ES-I3 (cell line): ENCODE data around the gene ITFG2.
"Not testable (repeated sequence)": the region's sequence is repeated elsewhere in the genome, so short reads cannot be mapped to it uniquely, and the experiment has no call there.

ENCODE experiments used
- H3K36me3 ChIP-seq: 2 replicates; pipeline ENCODE4 v1.6.1; 2013; ENCODE audit warnings: mild to moderate bottlenecking, low read length, control low read depth, moderate library complexity; ENCODE audit not compliant: insufficient read depth
- H3K4me1 ChIP-seq: 2 replicates; pipeline ENCODE4 v1.6.1; 2013; ENCODE audit warnings: mild to moderate bottlenecking, control low read depth, low read length; ENCODE audit not compliant: insufficient read depth
- H3K9ac ChIP-seq: 2 replicates; pipeline ENCODE4 v1.6.1; 2013; ENCODE audit warnings: low read depth, mild to moderate bottlenecking, low read length, moderate library complexity
- H3K9me3 ChIP-seq: 2 replicates; pipeline ENCODE4 v1.6.1; 2013; ENCODE audit warnings: mild to moderate bottlenecking, low read length, moderate library complexity; ENCODE audit not compliant: control insufficient read depth, insufficient read depth

ITFG2 gene

DNA sequence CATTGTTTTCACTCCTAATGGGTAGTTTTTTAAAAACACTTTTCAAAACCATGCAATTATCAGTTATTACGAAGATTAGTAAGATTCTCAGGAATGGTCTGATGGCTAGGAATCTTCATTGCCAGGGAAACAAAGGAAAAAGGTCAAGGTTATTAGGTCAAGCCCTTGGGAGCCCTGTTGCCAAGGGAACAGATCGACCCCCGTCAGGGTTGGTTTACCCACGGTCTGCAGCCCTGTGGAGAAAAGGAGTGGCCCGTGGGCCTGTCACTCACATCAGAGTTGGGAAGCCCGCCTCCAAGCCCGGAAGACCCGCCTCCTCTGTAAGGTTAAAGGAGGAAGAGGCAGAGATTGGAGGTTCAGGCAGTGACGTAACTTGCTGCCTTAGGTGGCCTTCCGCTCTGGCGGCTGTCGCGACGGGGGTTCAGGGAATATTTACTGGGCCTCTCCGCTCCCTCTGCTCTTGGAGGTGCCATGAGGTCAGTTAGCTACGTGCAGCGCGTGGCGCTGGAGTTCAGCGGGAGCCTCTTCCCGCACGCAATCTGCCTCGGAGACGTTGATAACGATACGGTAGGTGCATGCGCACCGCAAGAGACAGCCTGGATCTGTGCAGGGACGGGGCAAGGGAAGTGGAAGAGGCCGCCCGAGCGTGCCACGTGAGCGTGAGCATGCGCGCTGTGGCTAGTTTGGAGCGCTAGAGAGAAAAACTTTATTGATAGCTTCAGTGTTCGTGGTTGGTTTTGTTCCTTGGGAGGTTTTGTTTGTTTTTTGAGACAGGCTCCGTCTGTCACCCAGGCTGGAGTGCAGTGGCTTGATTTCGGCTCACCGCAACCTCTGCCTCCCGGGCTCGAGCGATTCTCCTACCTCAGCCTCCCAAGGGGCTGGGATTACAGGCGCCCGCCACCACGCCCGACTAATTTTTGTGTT lies at the start of gene ITFG2:
TSS of gene ITFG2 (plus strand) at position 379 of the 924 bp plus-strand sequence. CDS start at position 472, 93 bp downstream.
- H3K4me1 ChIP-seq = no peaks in the 10 kb centered on the region
- H3K36me3 ChIP-seq = peaks cover 2% of the 10 kb centered on the region; the same call in 1 of the 2 replicates
- peak within 1 kb of the TSS; percentile 95 for H3K9ac ChIP-seq
- no peaks in the 10 kb centered on the region for H3K9me3 ChIP-seq

- Histone ChIP-seq H3K9me3 (no peaks in the 10 kb centered on the region), H3K4me1 (no peaks in the 10 kb centered on the region), H3K36me3 (no peaks in the 10 kb centered on the region), H3K9ac (no peak overlapping the region)
Measured at GRCh38 chr12:2764398-2764797, 48.1 kb upstream of the ITFG2 start.

DNA sequence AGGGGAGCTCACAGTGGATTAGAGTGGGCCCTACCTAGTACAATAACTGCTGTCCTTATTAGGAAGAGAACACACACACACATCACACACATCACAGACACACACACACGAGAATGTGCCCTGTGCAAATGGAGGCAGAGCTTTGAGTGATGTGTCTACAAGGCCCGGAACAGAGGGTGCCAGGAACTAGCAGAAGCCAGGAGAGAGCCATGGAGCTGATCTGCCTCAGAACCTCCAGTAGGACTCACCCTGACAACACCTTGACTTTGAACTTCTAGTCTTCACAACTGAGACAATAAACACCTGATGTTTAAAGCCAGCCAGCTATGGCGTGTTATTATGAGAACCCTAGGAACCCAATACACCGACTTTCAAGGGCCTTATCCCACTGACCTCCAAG lies 47.4 kb upstream of the ITFG2 start:
- Histone ChIP-seq H3K4me1 (no peaks in the 10 kb centered on the region), H3K9me3 (no peaks in the 10 kb centered on the region), H3K36me3 (no peaks in the 10 kb centered on the region), H3K9ac (no peak overlapping the region)

DNA sequence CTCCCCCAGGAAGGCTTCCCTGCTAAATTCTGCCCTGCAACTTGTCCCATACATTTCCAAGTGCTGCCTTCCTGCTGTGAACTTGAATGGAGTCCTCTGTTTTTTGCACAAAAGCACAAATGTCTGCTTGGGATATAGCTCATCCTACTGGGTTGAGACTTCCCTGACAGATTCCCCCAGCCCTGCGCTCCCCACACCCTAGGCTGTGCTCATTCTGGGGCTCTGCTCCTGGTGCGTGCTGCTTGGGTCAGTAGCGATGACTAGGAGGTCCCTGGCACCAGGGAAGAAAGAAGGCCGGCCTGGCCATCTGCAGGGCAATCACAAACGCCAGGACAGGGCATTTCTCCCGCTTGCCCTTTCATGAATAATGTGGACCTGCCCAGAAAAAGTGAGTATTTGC lies 46.9 kb upstream of the ITFG2 start:
- H3K9ac ChIP-seq = no peak overlapping the region
- no peaks in the 10 kb centered on the region for H3K36me3 ChIP-seq
- H3K9me3 ChIP-seq = no peaks in the 10 kb centered on the region
- H3K4me1 ChIP-seq = no peaks in the 10 kb centered on the region

DNA sequence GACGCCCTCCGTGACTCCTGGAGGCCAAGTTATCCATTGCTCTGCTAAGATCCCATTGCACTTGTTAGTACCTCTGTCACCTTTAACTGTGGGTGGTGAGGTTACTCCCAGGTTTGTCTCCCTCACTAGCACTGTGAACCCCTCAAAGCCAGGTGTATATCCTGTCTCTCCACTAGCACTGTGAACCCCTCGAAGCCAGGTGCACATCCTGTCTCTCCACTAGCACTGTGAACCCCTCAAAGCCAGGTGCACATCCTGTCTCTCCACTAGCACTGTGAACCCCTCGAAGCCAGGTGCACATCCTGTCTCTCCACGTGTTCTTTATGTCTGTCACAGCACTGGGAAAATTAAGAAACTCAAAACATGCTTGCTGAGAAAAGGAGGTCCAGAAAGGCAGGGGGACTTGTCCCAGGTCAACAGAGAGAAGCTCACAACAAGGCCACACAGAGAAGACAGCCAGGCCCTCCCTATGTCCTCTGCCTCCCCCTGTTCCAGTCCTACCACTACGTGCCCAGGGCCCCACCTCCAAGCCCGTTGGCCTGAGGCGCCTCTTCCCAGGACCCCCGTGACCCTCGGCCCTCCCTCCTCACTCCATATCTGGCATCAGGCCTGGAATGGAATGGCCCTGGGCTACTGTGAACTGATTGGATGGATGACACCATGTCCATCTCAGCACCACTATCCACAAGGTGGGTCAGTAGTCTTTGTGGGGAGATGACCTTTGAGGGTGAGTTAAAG lies 44.1 kb upstream of the ITFG2 start:
- Histone ChIP-seq H3K9ac (no peak overlapping the region), H3K9me3 (no peaks in the 10 kb centered on the region), H3K4me1 (no peaks in the 10 kb centered on the region), H3K36me3 (no peaks in the 10 kb centered on the region)

DNA sequence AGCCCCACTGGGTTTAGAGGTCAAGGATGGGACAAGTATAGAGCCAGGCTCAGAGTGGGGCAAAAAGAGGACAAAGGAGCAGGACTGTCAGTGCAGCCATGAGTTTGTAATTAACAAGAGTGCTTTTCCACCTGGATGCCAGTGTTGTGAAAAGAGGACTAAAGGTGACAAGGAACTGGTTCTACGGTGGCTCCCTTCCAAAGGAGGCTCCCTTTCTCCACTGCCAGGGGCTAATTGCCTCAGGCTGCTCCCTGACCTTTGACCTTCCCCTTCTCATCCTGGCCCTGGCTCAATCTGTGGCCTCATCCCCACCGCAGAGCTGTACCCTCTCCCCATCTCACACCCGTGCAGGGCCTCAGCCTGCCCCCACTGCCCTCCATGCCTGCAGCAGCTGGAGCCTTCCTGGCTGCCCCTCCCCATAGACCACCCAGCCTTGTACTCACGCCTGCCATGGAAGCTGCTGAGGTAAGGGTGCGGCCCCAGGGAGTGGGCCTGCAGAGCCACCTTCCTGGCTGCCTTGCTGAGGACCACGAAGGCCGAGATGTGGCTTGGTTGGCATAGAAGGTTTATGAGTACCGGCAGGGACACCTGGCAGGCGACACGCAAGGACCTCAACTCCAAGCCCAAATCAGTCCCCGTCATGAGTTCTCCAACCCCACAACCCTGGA lies 42.5 kb upstream of the ITFG2 start:
- no peaks in the 10 kb centered on the region for H3K9me3 ChIP-seq
- no peaks in the 10 kb centered on the region for H3K36me3 ChIP-seq
- no peaks in the 10 kb centered on the region for H3K4me1 ChIP-seq
- H3K9ac ChIP-seq = no peak overlapping the region

- H3K9me3 ChIP-seq, H3K4me1 ChIP-seq, H3K9ac ChIP-seq, H3K36me3 ChIP-seq: not testable (repeated sequence)
Measured at GRCh38 chr12:2770544-2770943, 41.9 kb upstream of the ITFG2 start.

DNA sequence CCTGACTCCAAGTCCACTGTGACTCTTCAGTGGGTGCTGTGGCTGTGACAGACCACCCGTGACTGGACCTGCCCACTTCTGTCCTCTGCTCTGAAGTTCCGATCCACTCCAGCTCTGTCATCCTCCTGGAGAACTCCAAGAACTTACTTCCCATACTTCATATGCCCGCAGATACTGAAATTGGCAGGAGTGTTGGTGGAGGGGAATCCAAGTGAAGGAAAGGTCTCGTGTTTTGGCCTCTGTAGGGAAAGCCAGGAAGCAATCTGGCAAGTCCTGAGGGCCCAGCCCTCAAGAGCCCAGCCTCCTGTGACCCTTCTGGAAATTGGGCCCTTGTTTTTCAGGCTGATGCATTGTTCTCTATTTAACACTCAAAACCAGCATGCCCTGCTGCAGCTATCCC lies 40.1 kb upstream of the ITFG2 start:
- Histone ChIP-seq H3K4me1 (peaks cover under 1% of the 10 kb centered on the region; the same call in 1 of the 2 replicates), H3K9me3 (no peaks in the 10 kb centered on the region), H3K36me3 (no peaks in the 10 kb centered on the region), H3K9ac (no peak overlapping the region)

DNA sequence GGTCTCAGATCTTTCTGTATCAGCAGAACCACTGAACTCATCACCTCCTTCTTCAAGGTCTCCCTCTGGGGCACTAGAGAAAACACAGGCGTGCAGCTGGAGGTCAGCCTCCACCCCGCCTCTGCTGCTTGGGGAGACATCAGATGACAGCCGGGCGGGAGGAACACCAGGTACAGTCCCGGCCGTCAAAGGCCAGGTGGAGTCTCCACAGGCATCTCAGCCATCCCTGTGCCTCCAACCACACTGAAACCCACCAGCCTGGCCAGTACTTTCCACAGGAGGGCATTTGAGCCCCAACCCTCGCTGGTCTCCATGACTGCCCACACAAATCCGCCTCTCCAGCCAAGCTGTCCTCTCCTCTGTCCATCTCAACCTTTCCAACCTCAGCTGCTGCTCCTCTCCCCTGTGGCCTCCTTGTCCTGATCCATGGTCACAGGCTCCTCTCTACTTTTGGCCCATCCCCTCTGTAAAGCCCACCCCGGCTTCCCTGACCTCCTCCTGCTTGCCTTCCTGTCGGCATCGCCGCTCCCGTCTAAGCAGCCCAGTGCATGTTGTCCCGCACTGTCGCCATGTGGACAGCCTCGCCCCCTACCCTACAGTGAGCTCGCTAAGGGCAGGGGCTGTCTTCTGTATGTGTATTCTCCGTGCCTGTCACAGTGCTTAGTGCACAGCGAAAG lies 39.1 kb upstream of the ITFG2 start:
- Histone ChIP-seq H3K36me3 (no peaks in the 10 kb centered on the region), H3K9me3 (no peaks in the 10 kb centered on the region), H3K4me1 (peaks cover 7% of the 10 kb centered on the region; the same call in 1 of the 2 replicates), H3K9ac (no peak overlapping the region)

DNA sequence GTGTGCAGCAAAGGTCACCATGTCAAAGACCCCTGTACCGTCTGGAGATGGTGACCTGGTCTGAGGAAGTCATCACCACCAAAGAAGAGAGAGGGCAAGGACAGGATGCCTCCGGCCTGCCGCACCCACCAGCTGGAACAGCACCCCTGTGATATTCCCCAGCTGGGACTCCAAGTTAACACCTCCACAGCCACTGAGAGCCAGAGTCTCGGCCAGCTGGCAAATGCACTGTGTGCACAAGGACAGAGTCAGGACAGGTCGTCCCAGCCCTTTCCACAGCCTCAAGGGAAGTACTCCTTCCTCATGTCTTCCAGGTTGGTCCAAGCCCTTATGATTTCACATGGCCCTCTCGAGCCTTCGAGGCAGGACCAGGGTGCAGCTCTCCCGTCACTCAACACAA lies 37.0 kb upstream of the ITFG2 start:
- Histone ChIP-seq H3K4me1 (peaks cover 7% of the 10 kb centered on the region; the same call in 1 of the 2 replicates), H3K36me3 (no peaks in the 10 kb centered on the region), H3K9ac (no peak overlapping the region), H3K9me3 (no peaks in the 10 kb centered on the region)

DNA sequence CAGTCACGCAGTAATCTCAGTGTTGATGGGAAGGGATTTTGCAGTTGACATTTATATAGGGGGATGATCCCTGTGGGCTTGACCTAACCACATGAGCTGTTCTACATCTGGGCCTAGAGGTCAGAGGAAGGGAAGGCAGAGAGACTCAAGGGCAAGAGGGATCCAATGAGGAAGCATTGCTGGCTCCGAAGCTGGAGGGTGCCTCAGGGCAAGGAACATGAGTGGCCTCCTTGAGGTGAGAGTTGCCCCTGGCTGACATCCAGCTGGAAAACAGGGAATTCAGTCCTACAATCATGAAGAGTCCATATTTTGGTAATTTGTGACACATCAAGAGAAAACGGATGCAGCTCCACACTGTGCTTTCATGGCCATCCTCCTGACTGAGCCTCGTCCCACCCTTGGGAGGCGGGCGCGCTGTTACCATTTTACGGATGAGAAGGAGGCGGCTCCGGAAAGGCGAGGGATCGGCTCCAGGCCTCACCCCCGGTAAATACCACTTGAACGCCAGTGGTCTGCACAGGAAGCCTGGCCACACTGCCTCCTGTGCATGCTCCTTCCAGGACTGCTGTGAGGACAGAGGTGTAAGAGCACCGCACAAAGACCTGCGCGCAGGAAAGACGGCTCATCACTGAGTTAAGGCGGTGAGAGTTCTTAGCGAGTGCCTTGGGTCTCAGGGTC lies 36.2 kb upstream of the ITFG2 start:
- no peaks in the 10 kb centered on the region for H3K9me3 ChIP-seq
- peaks cover 7% of the 10 kb centered on the region; the same call in 1 of the 2 replicates for H3K4me1 ChIP-seq
- H3K9ac ChIP-seq = no peak overlapping the region
- no peaks in the 10 kb centered on the region for H3K36me3 ChIP-seq

- Histone ChIP-seq H3K9me3 (no peaks in the 10 kb centered on the region), H3K36me3 (no peaks in the 10 kb centered on the region), H3K9ac (no peak overlapping the region), H3K4me1 (peaks cover 7% of the 10 kb centered on the region; the same call in 1 of the 2 replicates)
Measured at GRCh38 chr12:2779281-2779680, 33.2 kb upstream of the ITFG2 start.

GRCh38 chr12:2783936-2784600 lies 28.4 kb upstream of the ITFG2 start:
- no peaks in the 10 kb centered on the region for H3K9me3 ChIP-seq
- no peaks in the 10 kb centered on the region; the same call in 1 of the 2 replicates for H3K4me1 ChIP-seq
- no peak overlapping the region for H3K9ac ChIP-seq
- no peaks in the 10 kb centered on the region for H3K36me3 ChIP-seq
